ENCODE measurements around the gene ROCK2.

ROCK2 gene

GRCh38 chr2:11156396-11157075 is 187.9 kb downstream of the ROCK2 start:
- Histone ChIP-seq H2AFZ (ENCODE audit: low read depth) (no peak overlapping the region), H4K20me1 (ENCODE audit: insufficient read depth) (no peaks in the 10 kb centered on the region), H3K4me3 (IDR thresholded peaks at IDR 0.05; ENCODE audit: insufficient read depth, low read depth, low read length) (no peak overlapping the region), H3K27me3 (ENCODE audit: insufficient read depth, low read depth) (no peaks in the 10 kb centered on the region), H3K36me3 (ENCODE audit: insufficient read depth) (no peaks in the 10 kb centered on the region), H3K27ac (no peak overlapping the region), H3K4me2 (peak overlapping the region; percentile 83), H3K4me1 (ENCODE audit: low read depth, poor library complexity, severe bottlenecking) (peaks cover 12% of the 10 kb centered on the region), H3K79me2 (ENCODE audit: insufficient read depth, low read depth) (no peaks in the 10 kb centered on the region), H3K9ac (no peak overlapping the region)
- TF ChIP-seq CTCF (conservative IDR thresholded peaks at IDR 0.05; ENCODE audit: low read depth, low read length) = no peak

GRCh38 chr2:11155381-11156035 is 188.9 kb downstream of the ROCK2 start, which contains the start of gene SLC66A3:
Gene SLC66A3, plus strand, starts transcription at chr2:11155467. Its CDS starts 80 bp downstream, at chr2:11155547.
- Histone ChIP-seq H3K27me3 (ENCODE audit: insufficient read depth, low read depth) (no peaks in the 10 kb centered on the region), H3K4me2 (peak within 1 kb of the TSS; percentile 100), H4K20me1 (ENCODE audit: insufficient read depth) (no peaks in the 10 kb centered on the region), H3K4me3 (IDR thresholded peaks at IDR 0.05; ENCODE audit: insufficient read depth, low read depth, low read length) (no peak within 1 kb of the TSS), H3K4me1 (ENCODE audit: low read depth, poor library complexity, severe bottlenecking) (peaks cover 12% of the 10 kb centered on the region), H3K9ac (peak within 1 kb of the TSS; percentile 78), H2AFZ (ENCODE audit: low read depth) (peak within 1 kb of the TSS; percentile 96), H3K36me3 (ENCODE audit: insufficient read depth) (no peaks in the 10 kb centered on the region), H3K27ac (peak within 1 kb of the TSS; percentile 43), H3K79me2 (ENCODE audit: insufficient read depth, low read depth) (no peaks in the 10 kb centered on the region)
- no peak for TF ChIP-seq CTCF (conservative IDR thresholded peaks at IDR 0.05; ENCODE audit: low read depth, low read length)

GRCh38 chr2:11154923-11155380 is 189.5 kb downstream of the ROCK2 start:
- H3K27me3 ChIP-seq (ENCODE audit: insufficient read depth, low read depth) = no peaks in the 10 kb centered on the region
- peak overlapping the region; percentile 78 for H3K9ac ChIP-seq
- H3K4me3 ChIP-seq (IDR thresholded peaks at IDR 0.05; ENCODE audit: insufficient read depth, low read depth, low read length) = no peak overlapping the region
- H3K4me1 ChIP-seq (ENCODE audit: low read depth, poor library complexity, severe bottlenecking) = peaks cover 12% of the 10 kb centered on the region
- no peaks in the 10 kb centered on the region for H4K20me1 ChIP-seq (ENCODE audit: insufficient read depth)
- no peaks in the 10 kb centered on the region for H3K79me2 ChIP-seq (ENCODE audit: insufficient read depth, low read depth)
- H2AFZ ChIP-seq (ENCODE audit: low read depth) = peak overlapping the region; percentile 96
- H3K27ac ChIP-seq = peak overlapping the region; percentile 43; the same call in 1 of the 2 replicates
- H3K4me2 ChIP-seq = peak overlapping the region; percentile 100
- TF ChIP-seq CTCF (conservative IDR thresholded peaks at IDR 0.05; ENCODE audit: low read depth, low read length) = no peak
- H3K36me3 ChIP-seq (ENCODE audit: insufficient read depth) = no peaks in the 10 kb centered on the region

- Histone ChIP-seq H3K9ac (peak overlapping the region; percentile 78), H3K4me2 (peak overlapping the region; percentile 100), H3K4me3 (IDR thresholded peaks at IDR 0.05; ENCODE audit: insufficient read depth, low read depth, low read length) (no peak overlapping the region), H4K20me1 (ENCODE audit: insufficient read depth) (no peaks in the 10 kb centered on the region), H2AFZ (ENCODE audit: low read depth) (peak overlapping the region; percentile 96), H3K4me1 (ENCODE audit: low read depth, poor library complexity, severe bottlenecking) (peaks cover 12% of the 10 kb centered on the region), H3K27me3 (ENCODE audit: insufficient read depth, low read depth) (no peaks in the 10 kb centered on the region), H3K36me3 (ENCODE audit: insufficient read depth) (no peaks in the 10 kb centered on the region), H3K27ac (peak overlapping the region; percentile 43; the same call in 1 of the 2 replicates), H3K79me2 (ENCODE audit: insufficient read depth, low read depth) (no peaks in the 10 kb centered on the region)
- TF ChIP-seq CTCF (conservative IDR thresholded peaks at IDR 0.05; ENCODE audit: low read depth, low read length) = no peak
Measured at GRCh38 chr2:11154016-11154922, 190.2 kb downstream of the ROCK2 start.

All from KMS-11 (cell line).